Measurements from ENCODE around the gene FKBP2.

FKBP2 gene

GRCh38 chr11:64265176-64266160, 24.6 kb downstream of the FKBP2 start:
- DNase-seq, result no peak

GRCh38 chr11:64266339-64266738, 25.4 kb downstream of the FKBP2 start:
- DNase-seq, result no peak

GRCh38 chr11:64267207-64267945, 26.5 kb downstream of the FKBP2 start:
- no peak for DNase-seq

GRCh38 chr11:64268025-64268892, 27.4 kb downstream of the FKBP2 start:
- no peak for DNase-seq

GRCh38 chr11:64268893-64269539, 28.1 kb downstream of the FKBP2 start:
- no peak for DNase-seq

GRCh38 chr11:64269540-64270220, 28.8 kb downstream of the FKBP2 start:
- DNase-seq, result peak; percentile 99

- no peak for DNase-seq
These were observed 34.3 kb downstream of the FKBP2 start for GRCh38 chr11:64275031-64275800.

- DNase-seq, result no peak
These were observed 34.9 kb downstream of the FKBP2 start for GRCh38 chr11:64275841-64276240.

GRCh38 chr11:64276653-64277431, 35.9 kb downstream of the FKBP2 start:
- no peak for DNase-seq

GRCh38 chr11:64278576-64279190, 37.8 kb downstream of the FKBP2 start:
- DNase-seq, result no peak

- DNase-seq, result no peak
These were observed 41.3 kb downstream of the FKBP2 start for GRCh38 chr11:64281957-64282770.

- no peak for DNase-seq
These were observed 42.2 kb downstream of the FKBP2 start for GRCh38 chr11:64283092-64283491.

GRCh38 chr11:64284048-64284961, 43.4 kb downstream of the FKBP2 start, which contains the start of gene BAD:
Gene BAD (minus strand): TSS chr11:64284665. CDS start chr11:64284368, 297 bp downstream.
- peak; percentile 88 for DNase-seq

- peak; percentile 67 for DNase-seq
These were observed 44.3 kb downstream of the FKBP2 start, which contains the start of gene GPR137 for GRCh38 chr11:64284962-64285884. Gene GPR137 (plus strand): TSS chr11:64285848. CDS start chr11:64286525, 677 bp downstream.

GRCh38 chr11:64285885-64286800, 45.2 kb downstream of the FKBP2 start:
- peak; percentile 27 for DNase-seq

Data from NCI-H510A (cell line).